Stimulated activated CD8-positive, alpha-beta memory T cell treated with anti-CD3 and anti-CD28 coated beads, Interleukin-2, amount 100 ng/mL, for 48 hours (primary cell): Measurements from ENCODE around the gene SYT9.

Source experiments
- DNase-seq, 2 donors: peaks; one replicate each; pipeline ENCODE4 v3.0.0-alpha.2; 2020; ENCODE audit warnings: low read depth in 2 of 2

SYT9 gene

GRCh38 chr11:7341551-7341950, 89.8 kb downstream of the SYT9 start:
- no peak for DNase-seq

GRCh38 chr11:7347611-7348431, 96.1 kb downstream of the SYT9 start:
- no peak for DNase-seq

- no peak for DNase-seq
These were observed 97.0 kb downstream of the SYT9 start for GRCh38 chr11:7348432-7349304.

- DNase-seq: no peak
These were observed 99.5 kb downstream of the SYT9 start for GRCh38 chr11:7351228-7351627.

- no peak for DNase-seq
These were observed 101.4 kb downstream of the SYT9 start for GRCh38 chr11:7353100-7353499.

- DNase-seq: no peak
These were observed 113.0 kb downstream of the SYT9 start for GRCh38 chr11:7364660-7365059.

- no peak for DNase-seq
These were observed 116.1 kb downstream of the SYT9 start for GRCh38 chr11:7367803-7368202.

- DNase-seq: no peak
These were observed 124.7 kb downstream of the SYT9 start for GRCh38 chr11:7376386-7376785.

- DNase-seq: no peak
These were observed 130.2 kb downstream of the SYT9 start for GRCh38 chr11:7381937-7382336.

GRCh38 chr11:7383406-7383805, 131.7 kb downstream of the SYT9 start:
- DNase-seq: no peak

GRCh38 chr11:7384691-7385090, 133.0 kb downstream of the SYT9 start:
- no peak for DNase-seq

GRCh38 chr11:7385532-7385931, 133.8 kb downstream of the SYT9 start:
- no peak for DNase-seq

- no peak for DNase-seq
These were observed 162.5 kb downstream of the SYT9 start for GRCh38 chr11:7413961-7414915.

GRCh38 chr11:7414973-7415817, 163.5 kb downstream of the SYT9 start:
- no peak for DNase-seq

- no peak for DNase-seq
These were observed 164.4 kb downstream of the SYT9 start for GRCh38 chr11:7416080-7416479.

- DNase-seq: no peak
These were observed 165.6 kb downstream of the SYT9 start for GRCh38 chr11:7417328-7417727.

GRCh38 chr11:7418061-7418460, 166.4 kb downstream of the SYT9 start:
- no peak for DNase-seq

- no peak for DNase-seq
These were observed 167.2 kb downstream of the SYT9 start for GRCh38 chr11:7418906-7419305.

GRCh38 chr11:7421136-7421535, 169.4 kb downstream of the SYT9 start:
- no peak for DNase-seq

GRCh38 chr11:7422544-7423331, 171.0 kb downstream of the SYT9 start:
- no peak for DNase-seq
